ENCODE data around the gene TMEM167B. TPM values are rescaled to one million over a fixed set of nuclear protein-coding genes. Genes with fewer than 3 reads are reported as not detected.

Gene TMEM167B
- polyA plus RNA-seq, 1 of the 3 experiments (the other 2 are of a cell fraction): 12.7 TPM

Small RNA genes within 50 kb of the gene (small RNA-seq; reads per million reads assigned to genes)
- 0 reads per million in 7 experiments for gene AL356488.2

Other genes starting within 250 kb of the TMEM167B start
- gene AKNAD1, start 233.7 kb upstream of the TMEM167B start, polyA plus RNA-seq (2012; rRNA removed): 0.70 and 0.71 TPM in 2 replicates
- 6.2 and 6.7 TPM in 2 replicates for gene GPSM2, start 213.8 kb upstream of the TMEM167B start, polyA plus RNA-seq (2012; rRNA removed)
- gene CLCC1, start 127.3 kb upstream of the TMEM167B start, polyA plus RNA-seq (2012; rRNA removed): 20.0 and 27.0 TPM in 2 replicates
- 7.9 and 11.1 TPM in 2 replicates for gene WDR47, start 48.7 kb upstream of the TMEM167B start, polyA plus RNA-seq (2012; rRNA removed)
- 16.0 and 21.9 TPM in 2 replicates for gene TAF13, start 14.8 kb upstream of the TMEM167B start, polyA plus RNA-seq (2012; rRNA removed)
- 1.1 and 1.2 TPM in 2 replicates for gene ELAPOR1, start 23.4 kb downstream of the TMEM167B start, polyA plus RNA-seq (2012; rRNA removed)
- 98.3 and 106 TPM in 2 replicates for gene SARS1, start 123.2 kb downstream of the TMEM167B start, polyA plus RNA-seq (2012; rRNA removed)
- gene CELSR2, start 158.8 kb downstream of the TMEM167B start, polyA plus RNA-seq (2012; rRNA removed): 1.7 and 3.5 TPM in 2 replicates
- 19.4 and 20.3 TPM in 2 replicates for gene PSRC1, start 192.4 kb downstream of the TMEM167B start, polyA plus RNA-seq (2012; rRNA removed)
- 0.07 TPM in 1 of 2 replicates, not detected in the other for gene MYBPHL, start 216.2 kb downstream of the TMEM167B start, polyA plus RNA-seq (2012; rRNA removed)

Measured in SK-N-SH (cell line).